Stimulated activated naive CD8-positive, alpha-beta T cell treated with anti-CD3 and anti-CD28 coated beads, Interleukin-15, Interleukin-2, amounts not matched to agents 100 U/mL and 50 U/mL, for 24 hours (primary cell): ENCODE data around the gene MATN3.

Experiments
- ATAC-seq: fragments of 150-1000 bp; cut with Tn5 transposase; one replicate; pipeline ENCODE4 v1.10.0; 2021
- DNase-seq: peaks from one replicate; pipeline ENCODE4 v3.0.0; 2021

Gene MATN3

GRCh38 chr2:20001361-20001863 is 11.1 kb downstream of the MATN3 start:
- ATAC-seq, result no peak
- no peak for DNase-seq

GRCh38 chr2:19993731-19994130 is 18.7 kb downstream of the MATN3 start:
- DNase-seq (no peak), ATAC-seq (no peak)

GRCh38 chr2:19991895-19992294 is 20.6 kb downstream of the MATN3 start:
- no peak for ATAC-seq
- no peak for DNase-seq

DNA sequence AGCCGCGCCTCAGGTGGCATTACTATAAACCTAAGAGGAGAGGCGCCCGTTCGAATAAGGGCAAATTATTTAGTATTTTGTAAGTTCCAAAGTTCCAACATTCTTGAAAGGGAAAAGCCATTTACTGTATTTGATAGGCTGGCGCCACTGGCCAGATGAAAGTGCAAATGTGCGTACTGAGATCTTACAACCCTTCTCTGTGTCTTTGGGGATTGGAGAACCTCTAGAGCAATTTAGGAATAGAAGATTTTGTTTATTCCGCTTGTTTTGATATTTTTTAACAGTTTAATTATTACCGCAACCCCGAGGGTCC is 22.1 kb downstream of the MATN3 start:
- ATAC-seq (no peak), DNase-seq (no peak)

DNA sequence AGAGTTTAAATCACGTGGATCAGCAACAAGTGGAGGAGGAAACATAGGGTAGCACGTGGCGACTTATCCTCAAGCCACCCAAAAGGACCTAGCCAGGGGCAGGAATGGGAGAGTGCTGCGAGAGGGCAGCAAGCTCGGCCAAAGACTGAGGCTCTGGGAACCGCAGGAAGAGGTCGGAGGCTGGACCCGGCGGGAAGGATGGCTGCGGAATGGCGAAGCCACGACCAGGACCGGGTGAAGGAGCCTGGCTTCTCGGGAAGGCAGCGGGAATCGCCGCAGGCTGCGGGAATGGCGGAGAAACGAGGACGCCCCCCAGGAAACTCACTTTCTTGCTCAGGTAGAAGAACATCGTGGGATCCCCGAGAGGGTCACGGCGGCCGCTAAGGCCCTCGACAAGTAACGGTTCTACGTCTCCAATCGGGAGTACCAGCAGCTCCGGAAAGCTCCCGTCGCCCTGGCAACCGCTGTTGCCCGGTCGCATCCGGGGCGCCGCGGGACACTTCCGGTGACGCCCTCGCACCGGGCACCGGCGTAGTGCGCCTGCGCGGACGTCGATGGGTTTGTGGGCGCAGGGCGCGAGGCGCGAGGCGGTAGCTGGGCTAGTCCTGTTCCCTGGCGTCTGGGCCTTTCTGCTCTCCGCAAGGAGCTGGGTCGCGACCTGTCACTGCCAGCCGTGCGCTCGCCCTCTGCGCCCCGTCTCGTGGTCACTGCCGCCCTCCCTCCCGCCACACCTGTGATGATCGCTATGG is 22.6 kb downstream of the MATN3 start, which contains the start of gene WDR35:
Gene WDR35 (minus strand): TSS at position 439 of the 749 bp plus-strand sequence. CDS start 90 bp downstream, at position 349.
- DNase-seq (peak; percentile 95), ATAC-seq (peak; percentile 96)

DNA sequence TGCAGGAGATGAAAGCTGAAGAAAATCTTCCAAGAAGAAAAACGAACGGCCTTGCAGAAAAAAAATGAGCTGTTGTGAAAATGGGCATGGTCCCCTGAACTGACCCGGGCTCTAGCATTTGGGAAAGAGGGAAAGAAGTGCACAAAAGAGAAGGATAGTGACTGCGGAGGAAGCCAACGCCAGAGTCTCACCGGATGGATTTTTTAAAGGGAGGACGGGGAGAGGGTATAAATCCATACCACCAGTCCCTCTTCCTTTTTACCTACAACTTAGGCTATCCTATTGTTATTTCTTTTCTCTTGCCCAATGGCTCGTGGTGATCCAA is 23.2 kb downstream of the MATN3 start:
- ATAC-seq (no peak), DNase-seq (no peak)

DNA sequence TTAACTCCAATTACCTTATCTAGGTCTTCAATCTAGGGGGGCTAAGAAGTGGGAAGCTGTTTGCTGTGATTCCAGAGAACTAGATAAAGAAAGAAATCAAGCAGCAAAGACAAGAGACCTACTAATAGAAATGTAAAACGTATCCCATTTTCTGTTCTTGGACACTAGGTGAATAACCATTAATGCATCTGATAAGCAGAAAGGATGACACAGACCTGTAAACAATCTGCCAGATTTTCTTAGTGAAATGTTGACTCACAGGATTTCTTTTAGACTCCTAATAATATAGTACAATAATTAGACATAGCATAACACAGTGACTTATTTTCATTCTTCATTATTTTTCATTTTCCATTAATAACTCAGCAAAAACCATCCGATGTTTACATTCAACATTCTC is 23.9 kb downstream of the MATN3 start:
- DNase-seq, result no peak
- no peak for ATAC-seq

DNA sequence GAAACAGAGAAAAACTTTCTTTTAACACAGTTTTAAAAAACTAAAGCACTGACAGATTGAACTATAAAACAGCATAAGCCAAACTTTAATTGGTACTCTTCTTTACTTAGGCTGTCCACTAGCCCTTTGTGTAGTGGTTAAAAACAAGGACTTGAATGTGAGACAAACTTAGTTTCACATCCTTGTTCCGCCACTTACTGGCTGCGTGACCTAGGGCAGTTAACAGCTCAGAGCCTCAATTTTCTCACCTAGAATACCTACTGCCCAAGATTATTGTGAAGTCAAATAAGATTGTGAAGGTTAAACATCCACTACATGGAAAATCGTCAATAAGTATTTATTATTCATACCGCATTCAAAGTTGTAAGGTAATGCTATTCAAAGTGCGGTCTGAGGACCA is 24.5 kb downstream of the MATN3 start:
- no peak for DNase-seq
- no peak for ATAC-seq

GRCh38 chr2:19982268-19982667 is 30.2 kb downstream of the MATN3 start:
- DNase-seq, result no peak
- ATAC-seq, result peak; percentile 46

DNA sequence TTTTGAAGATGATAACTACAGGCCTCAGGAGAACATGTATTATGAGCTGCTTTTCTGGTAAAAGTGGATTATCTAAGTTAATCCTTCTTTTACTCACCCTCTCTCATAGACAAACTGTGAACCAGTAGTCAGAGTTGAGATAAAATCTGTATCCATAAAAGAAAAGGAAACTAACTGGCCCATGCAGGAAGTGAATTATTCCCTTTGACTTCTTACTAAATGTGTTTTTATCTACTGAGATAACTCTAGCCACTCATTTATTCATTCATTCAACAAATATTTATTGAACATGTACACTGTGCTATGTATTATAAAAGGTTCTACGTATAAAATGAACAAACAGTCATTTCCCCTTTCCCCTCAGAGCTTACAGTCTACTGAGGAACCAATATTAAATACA is 32.5 kb downstream of the MATN3 start:
- ATAC-seq (no peak), DNase-seq (no peak)

- ATAC-seq (no peak), DNase-seq (no peak)
These were observed 39.0 kb downstream of the MATN3 start for GRCh38 chr2:19973466-19973865.

- no peak for ATAC-seq
- no peak for DNase-seq
These were observed 40.8 kb downstream of the MATN3 start for GRCh38 chr2:19971691-19972090.

GRCh38 chr2:19963386-19963785 is 49.1 kb downstream of the MATN3 start:
- ATAC-seq, result no peak
- DNase-seq, result no peak

DNA sequence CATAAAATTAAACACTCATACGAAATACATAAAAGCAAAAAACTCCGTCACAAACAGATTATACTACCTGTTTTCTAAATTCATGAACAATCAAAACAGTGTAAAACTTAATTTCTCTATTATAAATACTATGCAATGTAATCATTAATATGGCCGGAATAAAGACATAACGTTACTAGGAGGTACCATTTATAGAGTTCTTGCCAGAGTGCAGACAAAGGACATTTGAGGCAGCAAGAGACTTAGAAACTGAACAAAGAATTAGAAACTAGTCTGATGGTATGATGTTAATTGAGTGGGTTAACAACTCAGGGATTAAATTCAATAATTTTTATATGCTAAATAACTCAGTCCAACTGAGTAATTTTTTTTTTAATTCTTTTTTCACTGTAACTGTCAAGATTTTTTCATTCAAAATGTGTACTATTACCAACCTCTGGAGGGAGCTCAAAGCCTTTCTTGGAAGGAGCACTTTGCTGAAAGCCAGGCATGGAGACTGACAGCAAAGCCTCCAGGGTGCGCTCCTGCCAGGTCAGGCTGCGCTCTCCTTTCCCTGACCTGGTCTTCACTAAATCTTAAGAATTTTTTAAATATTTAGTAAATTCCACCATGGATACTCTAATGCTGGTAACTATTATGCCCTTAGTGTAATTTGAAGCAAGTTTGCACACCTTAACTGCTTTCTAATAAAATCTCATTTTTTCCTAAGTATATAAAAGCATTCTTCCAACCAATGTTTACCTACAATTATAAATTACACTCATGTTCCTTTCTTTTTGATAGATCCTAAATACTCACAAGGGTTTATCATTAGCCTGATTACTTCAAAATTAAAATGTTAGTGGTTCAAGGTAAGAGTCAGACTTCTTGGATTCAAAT is 56.7 kb downstream of the MATN3 start:
- DNase-seq, result peak; percentile 35
- peak; percentile 55 for ATAC-seq

- ATAC-seq, result no peak
- no peak for DNase-seq
These were observed 63.4 kb downstream of the MATN3 start for GRCh38 chr2:19949071-19949470.

- no peak for ATAC-seq
- DNase-seq, result no peak
These were observed 65.1 kb downstream of the MATN3 start for GRCh38 chr2:19947184-19947940.

DNA sequence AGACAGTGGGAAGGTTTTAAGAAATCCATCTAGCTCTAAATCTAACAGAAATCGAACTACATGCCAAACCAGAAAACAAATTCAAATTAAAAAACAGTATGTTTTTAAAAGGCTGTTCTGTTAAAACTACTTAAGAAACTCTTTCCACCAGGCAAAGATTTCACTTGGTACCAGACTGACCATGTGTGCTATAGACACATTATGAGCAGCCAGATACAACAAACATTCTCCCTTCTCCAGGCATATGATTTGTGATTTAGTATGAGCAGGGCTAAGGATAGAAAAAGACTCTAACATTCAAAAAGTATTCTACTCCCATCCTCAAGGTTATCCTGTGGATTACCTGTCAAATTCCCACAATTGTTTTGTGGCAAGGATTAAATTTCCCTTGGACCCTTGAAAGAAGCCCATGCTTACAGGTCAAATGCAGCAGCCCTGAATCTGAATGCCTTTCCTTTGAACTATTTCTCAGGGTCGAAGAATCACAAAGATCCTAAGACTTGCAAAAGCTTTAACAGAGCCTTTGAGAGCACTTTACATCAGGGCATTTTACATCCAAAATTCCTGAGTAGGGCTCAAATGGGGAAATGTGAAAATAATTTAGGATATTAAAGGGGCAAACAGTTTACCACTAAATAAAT is 68.1 kb downstream of the MATN3 start:
- ATAC-seq, result no peak
- DNase-seq, result no peak

DNA sequence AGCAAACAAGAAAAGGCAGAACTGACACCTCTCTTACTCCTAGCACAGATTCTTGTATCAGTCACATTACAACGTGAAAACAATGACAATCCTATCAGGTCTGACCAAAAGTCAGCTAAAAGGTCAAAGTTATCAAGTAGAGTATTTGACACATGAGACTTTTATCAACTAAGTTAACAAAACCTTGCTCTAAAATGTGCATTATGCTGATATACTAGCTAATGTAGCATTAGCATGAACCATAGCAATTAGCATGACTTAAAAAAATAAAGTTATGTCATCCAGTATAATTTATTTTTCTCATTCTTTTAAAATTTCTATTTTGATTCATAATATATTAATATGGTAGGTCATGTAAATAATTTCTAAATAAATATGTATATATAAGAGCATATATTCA is 69.3 kb downstream of the MATN3 start:
- DNase-seq (no peak), ATAC-seq (no peak)

DNA sequence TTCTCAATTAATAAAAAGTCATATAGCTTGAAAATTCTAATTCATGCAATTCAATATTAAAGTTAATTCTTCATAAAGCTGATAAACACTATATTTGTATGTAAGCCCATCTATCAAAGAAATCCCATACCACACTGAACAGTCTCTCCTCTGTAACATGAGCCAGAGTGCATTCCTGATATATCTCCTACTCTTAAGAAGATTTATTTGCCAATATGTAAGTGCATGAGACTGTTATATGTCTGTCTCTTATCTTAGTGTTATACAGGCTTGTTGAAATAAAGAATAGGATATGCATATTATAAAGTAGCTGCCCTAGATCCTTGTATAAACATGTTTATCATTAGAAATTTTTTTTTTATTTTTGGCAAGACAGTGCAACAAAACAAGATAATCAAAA is 70.3 kb downstream of the MATN3 start:
- ATAC-seq (no peak), DNase-seq (no peak)
